B cell (primary cell): ENCODE results near the gene GRID2. TPM values are rescaled to one million over a fixed set of nuclear protein-coding genes. Genes with fewer than 3 reads are reported as not detected.
A peak's percentile ranks its signal among the peaks of the same experiment; 100 is the strongest.

Experiments used
- ATAC-seq: fragments of 200-7000 bp; cut with Tn5 transposase; one replicate; pipeline ENCODE4 v1.10.0; 2021; ENCODE audit warnings: low read depth, mild to moderate bottlenecking, moderate number of reproducible peaks, moderate library complexity
- CTCF ChIA-PET: fragments of 350-600 bp; sonication (Branson Sonifier 250); formaldehyde crosslinking; loops from one replicate; lab custom pipeline; 2021; ENCODE audit warnings: antibody characterized with exemption, inconsistent platforms; lab: Charles Lee
- POLR2A ChIA-PET: fragments of 350-600 bp; sonication (Branson Sonifier 250); formaldehyde crosslinking; loops from one replicate; lab custom pipeline; 2021; ENCODE audit warnings: antibody characterized with exemption; lab: Charles Lee
- DNase-seq: peaks from one replicate; pipeline ENCODE4 v3.0.0; 2013
- H2AFZ ChIP-seq: 2 replicates; pipeline ENCODE4 v1.6.1; 2012; ENCODE audit warnings: mild to moderate bottlenecking, low read depth, low read length; ENCODE audit not compliant: insufficient read depth, poor library complexity, severe bottlenecking
- H3K27ac ChIP-seq, 2 donors: 1 replicate in 1 of 2; 2 replicates in 1 of 2; pipeline ENCODE4 v1.5.1; 2012 to 2013; ENCODE audit warnings: low read length in 2 of 2, mild to moderate bottlenecking in 2 of 2, moderate library complexity in 1 of 2
- H3K27me3 ChIP-seq, 4 experiments: fragments of 200-600 bp in 1 of 4; sonication (generic) in 1 of 4; replicated peaks in 1 of 4; 1 replicate in 2 of 4; 2 replicates in 2 of 4; pipeline versions ENCODE4 v1.6.1 to v1.7.0; 2013 to 2016; ENCODE audit warnings: low read length in 3 of 4, mild to moderate bottlenecking in 2 of 4, mixed read lengths in 1 of 4, moderate library complexity in 1 of 4; ENCODE audit not compliant: insufficient read depth in 4 of 4, control insufficient read depth in 3 of 4; ENCODE audit errors: control extremely low read depth in 1 of 4
- H3K36me3 ChIP-seq, 2 experiments: replicated peaks in 1 of 2; 1 replicate in 1 of 2; 2 replicates in 1 of 2; pipeline versions ENCODE4 v1.6.1 to v1.7.1; 2013; ENCODE audit warnings: low read length in 1 of 2; ENCODE audit not compliant: insufficient read depth in 2 of 2, control insufficient read depth in 1 of 2; ENCODE audit errors: control extremely low read depth in 1 of 2, extremely low read depth in 1 of 2
- H3K4me1 ChIP-seq, 2 donors: fragments of 200-600 bp in 1 of 2; sonication (generic) in 1 of 2; 1 replicate in 1 of 2; 2 replicates in 1 of 2; pipeline versions ENCODE4 v1.5.1 to v1.6.1; 2013 to 2017; ENCODE audit warnings: low read length in 2 of 2; ENCODE audit not compliant: control insufficient read depth in 2 of 2, insufficient read depth in 2 of 2
- H3K4me2 ChIP-seq: replicated peaks from 2 replicates; pipeline ENCODE3; 2012; ENCODE audit warnings: mild to moderate bottlenecking, low read depth, low read length; ENCODE audit not compliant: poor library complexity, severe bottlenecking
- H3K4me3 ChIP-seq, 5 experiments: fragments of 200-600 bp in 1 of 5; sonication (generic) in 1 of 5; 1 replicate in 3 of 5; 2 replicates in 2 of 5; pipeline versions ENCODE4 v1.5.1 to v1.7.0; 2011 to 2016; ENCODE audit warnings: low read length in 4 of 5, mild to moderate bottlenecking in 4 of 5, low read depth in 2 of 5, control low read depth in 1 of 5, moderate library complexity in 1 of 5; ENCODE audit not compliant: insufficient read depth in 1 of 5; ENCODE audit errors: control extremely low read depth in 1 of 5, extremely low read depth in 1 of 5
- H3K79me2 ChIP-seq: fragments of 200-600 bp; sonication (generic); one replicate; pipeline ENCODE4 v1.6.0; 2016; ENCODE audit warnings: low read length; ENCODE audit not compliant: control insufficient read depth, insufficient read depth
- H3K9ac ChIP-seq: fragments of 200-600 bp; sonication (generic); 2 replicates; pipeline ENCODE4 v1.6.1; 2017; ENCODE audit warnings: mild to moderate bottlenecking, low read length, moderate library complexity
- H3K9me3 ChIP-seq, 3 donors: one replicate each; pipeline versions ENCODE4 v1.6.1 to v1.7.1; 2013; ENCODE audit warnings: low read length in 2 of 3; ENCODE audit not compliant: control insufficient read depth in 2 of 3, insufficient read depth in 1 of 3; ENCODE audit errors: control extremely low read depth in 1 of 3
- H4K20me1 ChIP-seq: 2 replicates; pipeline ENCODE4 v1.6.0; 2012; ENCODE audit warnings: mild to moderate bottlenecking, low read length; ENCODE audit not compliant: insufficient read depth, control insufficient read depth, poor library complexity, severe bottlenecking
- H3K27ac Mint-ChIP-seq: one replicate; pipeline ENCODE4 v1.8.0; 2021; ENCODE audit warnings: mixed read lengths
- H3K27me3 Mint-ChIP-seq: one replicate; pipeline ENCODE4 v1.8.0; 2021; ENCODE audit warnings: mixed read lengths
- H3K4me1 Mint-ChIP-seq: one replicate; pipeline ENCODE4 v1.8.0; 2021; ENCODE audit warnings: mixed read lengths
- H3K4me3 Mint-ChIP-seq: one replicate; pipeline ENCODE4 v1.8.0; 2021; ENCODE audit warnings: mixed read lengths
- H3K9me3 Mint-ChIP-seq: one replicate; pipeline ENCODE4 v1.8.0; 2022; ENCODE audit warnings: mixed read lengths; ENCODE audit not compliant: insufficient read depth
- EZH2 ChIP-seq: IDR thresholded peaks from 2 replicates; pipeline ENCODE4 v1.6.1; 2012; ENCODE audit warnings: borderline replicate concordance, low read depth, mild to moderate bottlenecking, moderate library complexity, low read length; ENCODE audit not compliant: insufficient read depth, poor library complexity, severe bottlenecking
- WGBS: methylation state at CpG from one replicate; pipeline ENCODE4 v1.1.5; 2013; ENCODE audit warnings: missing lambda C conversion rate; ENCODE audit not compliant: insufficient coverage; 5-methylcytosine and 5-hydroxymethylcytosine counted together
- intact Hi-C: fragments of 100-400 bp; cut with micrococcal nuclease; formaldehyde crosslinking; loops from one replicate; pipeline ENCODE4 v1.10.0; 2022
- polyA minus RNA-seq: library from RNA; depleted of rRNA, polyadenylated mRNA; stranded (reverse); fragments of >200 nt; gene quantifications from 2 replicates; pipeline ENCODE4 v1.2.3, GENCODE V29; 2012
- polyA plus RNA-seq: library from polyadenylated mRNA; depleted of rRNA; stranded (reverse); fragments of >200 nt; gene quantifications from 2 replicates; pipeline ENCODE4 v1.2.3, GENCODE V29; 2012
- total RNA-seq, 2 donors: library from RNA; stranded (reverse); fragments of 120-200 nt in 1 of 2; gene quantifications; 1 replicate in 1 of 2; 2 replicates in 1 of 2; pipeline versions ENCODE4 v1.2.3 to v1.2.4, GENCODE V29; 2013 to 2022
- TF ChIP-seq, protein P1 (sequence below): fragments of 200-600 bp; IDR thresholded peaks from one replicate; pipeline ENCODE4 v1.8.0; 2022; ENCODE audit warnings: antibody characterized with exemption, mild to moderate bottlenecking

Gene GRID2
- not detected in 2 replicates for total RNA-seq
- total RNA-seq (2013), result not detected
- not detected in 2 replicates for polyA plus RNA-seq
- 0.14 TPM in 1 of 2 replicates, not detected in the other for polyA minus RNA-seq

DNA sequence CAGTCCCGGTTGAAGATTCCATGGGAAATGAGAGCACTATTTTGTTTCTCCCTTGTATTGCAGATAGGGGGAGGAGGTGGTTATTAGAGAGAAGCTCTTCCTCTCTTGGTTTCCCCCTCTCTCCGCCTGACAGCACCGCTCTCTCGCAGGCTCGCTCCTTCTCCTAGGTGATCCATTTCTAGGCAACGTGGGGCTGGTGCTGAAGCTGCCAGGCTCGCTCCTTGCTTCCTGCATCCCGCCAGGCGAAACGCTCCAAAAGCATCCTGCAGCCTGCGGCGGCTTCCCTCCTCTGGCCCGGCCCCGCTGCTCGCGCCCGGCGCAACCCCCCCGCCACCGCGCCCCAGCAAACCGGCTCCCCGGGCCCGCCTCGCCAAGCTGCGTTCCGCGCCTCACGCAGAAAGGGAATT, at the start of gene GRID2:
GRID2 (plus strand) TSS at position 346 of the 407 bp plus-strand sequence.
- ChIA-PET CTCF (no interaction called here), POLR2A (no interaction called here)
- no peaks in the 10 kb centered on the region for H3K9me3 Mint-ChIP-seq

DNA sequence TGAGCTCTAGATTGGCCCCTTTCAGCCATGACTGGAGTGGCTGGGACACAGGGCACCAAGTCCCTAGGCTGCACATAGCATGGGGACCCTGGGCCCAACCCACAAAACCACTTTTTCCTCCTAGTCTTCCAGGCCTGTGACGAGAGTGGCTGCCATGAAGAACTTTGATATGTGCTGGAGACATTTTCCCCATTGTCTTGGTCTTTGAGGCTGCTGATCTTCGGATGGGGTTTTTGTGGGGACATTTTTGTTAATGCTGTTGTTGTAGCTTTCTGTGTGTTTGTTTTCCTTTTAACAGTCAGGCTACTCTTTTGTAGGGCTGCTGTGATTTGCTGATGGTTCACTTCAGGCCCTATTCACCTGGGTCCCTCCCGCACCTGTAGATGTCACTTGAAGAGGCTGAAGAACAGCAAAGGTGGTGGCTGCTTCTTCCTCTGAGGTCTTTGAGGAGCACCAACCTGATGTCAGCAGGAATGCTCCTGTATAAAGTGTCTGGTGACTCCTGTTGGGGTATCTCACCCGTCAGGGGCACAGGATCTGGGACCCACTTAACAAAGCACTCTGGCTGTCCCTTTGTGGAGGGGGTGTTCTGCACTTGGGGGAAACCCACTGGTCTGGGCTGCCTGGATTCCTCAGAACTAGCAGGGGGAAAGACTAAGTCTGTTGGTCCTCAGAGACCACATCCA, 49.6 kb upstream of the GRID2 start:
- H3K27ac Mint-ChIP-seq, result no peak overlapping the region
- ATAC-seq (no peak), DNase-seq (no peak)
- H3K4me1 ChIP-seq, result no peaks in the 10 kb centered on the region
- intact Hi-C loops, result no loop called here
- ChIA-PET CTCF (no interaction called here), POLR2A (no interaction called here)
- 95% methylated on average over 3 of the region's 4 CpGs for WGBS
- no peaks in the 10 kb centered on the region for H3K4me1 Mint-ChIP-seq
- no peak for TF ChIP-seq EZH2
- TF ChIP-seq, protein P1, sequence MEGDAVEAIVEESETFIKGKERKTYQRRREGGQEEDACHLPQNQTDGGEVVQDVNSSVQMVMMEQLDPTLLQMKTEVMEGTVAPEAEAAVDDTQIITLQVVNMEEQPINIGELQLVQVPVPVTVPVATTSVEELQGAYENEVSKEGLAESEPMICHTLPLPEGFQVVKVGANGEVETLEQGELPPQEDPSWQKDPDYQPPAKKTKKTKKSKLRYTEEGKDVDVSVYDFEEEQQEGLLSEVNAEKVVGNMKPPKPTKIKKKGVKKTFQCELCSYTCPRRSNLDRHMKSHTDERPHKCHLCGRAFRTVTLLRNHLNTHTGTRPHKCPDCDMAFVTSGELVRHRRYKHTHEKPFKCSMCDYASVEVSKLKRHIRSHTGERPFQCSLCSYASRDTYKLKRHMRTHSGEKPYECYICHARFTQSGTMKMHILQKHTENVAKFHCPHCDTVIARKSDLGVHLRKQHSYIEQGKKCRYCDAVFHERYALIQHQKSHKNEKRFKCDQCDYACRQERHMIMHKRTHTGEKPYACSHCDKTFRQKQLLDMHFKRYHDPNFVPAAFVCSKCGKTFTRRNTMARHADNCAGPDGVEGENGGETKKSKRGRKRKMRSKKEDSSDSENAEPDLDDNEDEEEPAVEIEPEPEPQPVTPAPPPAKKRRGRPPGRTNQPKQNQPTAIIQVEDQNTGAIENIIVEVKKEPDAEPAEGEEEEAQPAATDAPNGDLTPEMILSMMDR, result no peak
- no peaks in the 10 kb centered on the region for H3K27me3 Mint-ChIP-seq
- no peaks in the 10 kb centered on the region for H3K79me2 ChIP-seq
- H3K4me3 ChIP-seq, result no peak overlapping the region
- peaks cover 1 to 32% (median 3%) of the 10 kb centered on the region in 3 donors for H3K9me3 ChIP-seq
- no peak overlapping the region for H3K9ac ChIP-seq
- no peak overlapping the region for H2AFZ ChIP-seq
- H3K36me3 ChIP-seq, result no peaks in the 10 kb centered on the region
- H3K4me3 Mint-ChIP-seq, result no peak overlapping the region
- no peaks in the 10 kb centered on the region for H3K27me3 ChIP-seq
- H4K20me1 ChIP-seq, result no peaks in the 10 kb centered on the region
- H3K27ac ChIP-seq, result no peak overlapping the region
- peaks cover 5% of the 10 kb centered on the region for H3K9me3 Mint-ChIP-seq
- H3K4me2 ChIP-seq, result no peak overlapping the region

More for the DNA sequence above, at the start of gene GRID2:
- DNase-seq, result no peak
- Histone ChIP-seq H3K27ac (no peak within 1 kb of the TSS), H3K27me3 (peaks cover 0 to 20% (median 8%) of the 10 kb centered on the region in 4 experiments), H3K9ac (no peak within 1 kb of the TSS), H3K79me2 (no peaks in the 10 kb centered on the region), H3K36me3 (no peaks in the 10 kb centered on the region), H3K9me3 (peaks cover 0 to 11% (median 0%) of the 10 kb centered on the region in 3 donors), H4K20me1 (no peaks in the 10 kb centered on the region), H2AFZ (peak within 1 kb of the TSS; percentile 16), H3K4me2 (peak within 1 kb of the TSS; percentile 22), H3K4me1 (peaks cover 0 to 5% of the 10 kb centered on the region in 2 donors), H3K4me3 (no peak within 1 kb of the TSS)
- no peak for ATAC-seq
- Mint-ChIP-seq H3K27ac (no peak within 1 kb of the TSS), H3K27me3 (peaks cover 32% of the 10 kb centered on the region), H3K4me1 (peaks cover 6% of the 10 kb centered on the region), H3K4me3 (no peak within 1 kb of the TSS)
- WGBS, result 6% methylated on average over 25 of the region's 29 CpGs
- no peak for TF ChIP-seq EZH2
- TF ChIP-seq, protein P1, result no peak
- intact Hi-C loops, result no loop called here
